T-cell (primary cell): ENCODE results near the gene PCDHA1. TPM values are rescaled to one million over a fixed set of nuclear protein-coding genes. Genes with fewer than 3 reads are reported as not detected.
"Not testable (repeated sequence)": the region's sequence is repeated elsewhere in the genome, so short reads cannot be mapped to it uniquely, and the experiment has no call there.

Experiments used
- ATAC-seq, 4 experiments: fragments of 200-7000 bp in 3 of 4; fragments of 150-1000 bp in 1 of 4; cut with Tn5 transposase; replicated peaks in 1 of 4; 1 replicate in 3 of 4; 2 replicates in 1 of 4; pipeline ENCODE4 v1.10.0; 2021; ENCODE audit warnings: moderate library complexity in 3 of 4, mild to moderate bottlenecking in 2 of 4, moderate number of reproducible peaks in 1 of 4
- CTCF ChIA-PET, 2 donors: fragments of 300-600 bp; sonication (Branson Sonifier 250); formaldehyde crosslinking; loops; one replicate each; lab custom pipeline; 2022; ENCODE audit warnings: antibody characterized with exemption in 2 of 2; lab: Charles Lee
- POLR2A ChIA-PET, 2 donors: fragments of 300-600 bp; sonication (Branson Sonifier 250); formaldehyde crosslinking; loops; one replicate each; lab custom pipeline; 2022; ENCODE audit warnings: antibody characterized with exemption in 2 of 2; lab: Charles Lee
- DNase-seq, 35 experiments: peaks; one replicate each; pipeline versions ENCODE4 v3.0.0 to v3.0.0-alpha.2; 2013 to 2023
- H3K27ac ChIP-seq: one replicate; pipeline ENCODE4 v1.5.1; 2013; ENCODE audit warnings: low read length
- H3K27me3 ChIP-seq, 2 experiments: replicated peaks in 1 of 2; 1 replicate in 1 of 2; 2 replicates in 1 of 2; pipeline versions ENCODE4 v1.6.1 to v1.7.0; 2013; ENCODE audit warnings: low read length in 1 of 2, mixed read lengths in 1 of 2; ENCODE audit not compliant: control insufficient read depth in 2 of 2, insufficient read depth in 2 of 2; ENCODE audit errors: extremely low read depth in 1 of 2
- H3K36me3 ChIP-seq, 2 donors: 1 replicate in 1 of 2; 2 replicates in 1 of 2; pipeline versions ENCODE4 v1.6.1 to v1.7.0; 2013; ENCODE audit warnings: low read length in 1 of 2; ENCODE audit not compliant: control insufficient read depth in 2 of 2, insufficient read depth in 1 of 2; ENCODE audit errors: extremely low read depth in 1 of 2
- H3K4me1 ChIP-seq, 2 experiments: 1 replicate in 1 of 2; 2 replicates in 1 of 2; pipeline versions ENCODE4 v1.6.1 to v1.7.0; 2013; ENCODE audit warnings: low read length in 2 of 2, mixed read lengths in 1 of 2; ENCODE audit not compliant: insufficient read depth in 2 of 2, control insufficient read depth in 1 of 2; ENCODE audit errors: extremely low read depth in 1 of 2
- H3K4me3 ChIP-seq, 2 donors: 1 replicate in 1 of 2; 2 replicates in 1 of 2; pipeline versions ENCODE4 v1.5.1 to v1.7.0; 2013; ENCODE audit warnings: mild to moderate bottlenecking in 2 of 2, low read length in 1 of 2, moderate library complexity in 1 of 2; ENCODE audit not compliant: control insufficient read depth in 1 of 2; ENCODE audit errors: extremely low read depth in 1 of 2
- H3K9me3 ChIP-seq: 2 replicates; pipeline ENCODE4 v1.7.0; 2013
- H3K27ac Mint-ChIP-seq, 2 donors: one replicate each; pipeline ENCODE4 v1.8.0; 2020 to 2021; ENCODE audit warnings: mild to moderate bottlenecking in 2 of 2, mixed read lengths in 2 of 2
- H3K27me3 Mint-ChIP-seq, 2 donors: one replicate each; pipeline ENCODE4 v1.8.0; 2021 to 2022; ENCODE audit warnings: mixed read lengths in 2 of 2
- H3K36me3 Mint-ChIP-seq: one replicate; pipeline ENCODE4 v1.8.0; 2021; ENCODE audit warnings: mixed read lengths
- H3K4me1 Mint-ChIP-seq, 3 donors: one replicate each; pipeline ENCODE4 v1.8.0; 2020 to 2022; ENCODE audit warnings: mixed read lengths in 3 of 3, mild to moderate bottlenecking in 1 of 3
- H3K4me3 Mint-ChIP-seq, 3 donors: one replicate each; pipeline ENCODE4 v1.8.0; 2020 to 2022; ENCODE audit warnings: mild to moderate bottlenecking in 3 of 3, mixed read lengths in 3 of 3, moderate library complexity in 3 of 3
- H3K9me3 Mint-ChIP-seq, 3 donors: one replicate each; pipeline ENCODE4 v1.8.0; 2020 to 2022; ENCODE audit warnings: mixed read lengths in 3 of 3
- WGBS: methylation state at CpG from one replicate; pipeline ENCODE4 v1.1.5; 2013; ENCODE audit warnings: missing lambda C conversion rate; ENCODE audit not compliant: insufficient coverage; 5-methylcytosine and 5-hydroxymethylcytosine counted together
- total RNA-seq, 35 experiments: library from RNA in 6 of 35; stranded (reverse) in 6 of 35; fragments of 120-200 nt in 1 of 35; gene quantifications; one replicate each; pipeline versions ENCODE4 v1.2.1 to v1.2.4 and lab custom pipeline; 2013 to 2026

PCDHA1 gene
- total RNA-seq, 5 donors from 2014 or later (not counting 1 experiment from before 2014, with no cell fraction given), result not detected

DNA sequence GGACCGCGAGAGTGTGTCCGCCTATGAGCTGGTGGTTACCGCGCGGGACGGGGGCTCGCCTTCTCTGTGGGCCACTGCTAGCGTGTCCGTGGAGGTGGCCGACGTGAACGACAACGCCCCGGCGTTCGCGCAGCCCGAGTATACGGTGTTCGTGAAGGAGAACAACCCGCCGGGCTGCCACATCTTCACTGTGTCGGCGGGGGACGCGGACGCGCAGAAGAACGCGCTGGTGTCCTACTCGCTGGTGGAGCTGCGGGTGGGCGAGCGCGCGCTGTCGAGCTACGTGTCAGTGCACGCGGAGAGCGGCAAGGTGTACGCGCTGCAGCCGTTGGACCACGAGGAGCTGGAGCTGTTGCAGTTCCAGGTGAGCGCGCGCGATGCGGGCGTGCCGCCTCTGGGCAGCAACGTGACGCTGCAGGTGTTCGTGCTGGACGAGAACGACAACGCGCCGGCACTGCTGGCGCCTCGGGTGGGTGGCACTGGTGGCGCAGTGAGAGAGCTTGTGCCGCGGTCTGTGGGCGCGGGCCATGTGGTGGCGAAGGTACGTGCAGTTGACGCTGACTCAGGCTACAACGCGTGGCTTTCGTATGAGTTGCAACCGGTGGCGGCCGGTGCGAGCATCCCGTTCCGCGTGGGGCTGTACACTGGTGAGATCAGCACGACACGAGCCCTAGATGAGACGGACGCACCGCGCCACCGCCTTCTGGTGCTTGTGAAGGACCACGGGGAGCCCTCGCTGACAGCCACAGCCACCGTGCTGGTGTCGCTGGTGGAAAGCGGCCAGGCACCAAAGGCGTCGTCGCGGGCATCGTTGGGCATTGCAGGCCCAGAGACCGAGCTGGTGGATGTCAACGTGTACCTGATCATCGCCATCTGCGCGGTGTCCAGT lies 49.9 kb downstream of the PCDHA1 start:
- peaks cover 0 to 15% of the 10 kb centered on the region in 2 experiments for H3K27me3 ChIP-seq
- Mint-ChIP-seq H3K4me1 (peaks cover 0 to 5% (median 0%) of the 10 kb centered on the region in 3 donors), H3K27ac (no peak overlapping the region), H3K4me3 (no peak overlapping the region), H3K27me3 (peaks cover 38 to 41% of the 10 kb centered on the region in 2 donors), H3K9me3 (peaks cover 15 to 28% (median 17%) of the 10 kb centered on the region in 3 donors), H3K36me3 (peaks cover 4% of the 10 kb centered on the region)
- ChIA-PET POLR2A (no interaction called here), CTCF (no interaction called here)
- no peaks in the 10 kb centered on the region for H3K9me3 ChIP-seq
- H3K27ac ChIP-seq, result no peak overlapping the region
- H3K4me1 ChIP-seq, result no peaks in the 10 kb centered on the region
- WGBS, result 63% methylated on average over 103 of the region's 103 CpGs
- H3K4me3 ChIP-seq, result no peak overlapping the region
- ATAC-seq (no peak), DNase-seq (no peak)
- no peaks in the 10 kb centered on the region for H3K36me3 ChIP-seq

DNA sequence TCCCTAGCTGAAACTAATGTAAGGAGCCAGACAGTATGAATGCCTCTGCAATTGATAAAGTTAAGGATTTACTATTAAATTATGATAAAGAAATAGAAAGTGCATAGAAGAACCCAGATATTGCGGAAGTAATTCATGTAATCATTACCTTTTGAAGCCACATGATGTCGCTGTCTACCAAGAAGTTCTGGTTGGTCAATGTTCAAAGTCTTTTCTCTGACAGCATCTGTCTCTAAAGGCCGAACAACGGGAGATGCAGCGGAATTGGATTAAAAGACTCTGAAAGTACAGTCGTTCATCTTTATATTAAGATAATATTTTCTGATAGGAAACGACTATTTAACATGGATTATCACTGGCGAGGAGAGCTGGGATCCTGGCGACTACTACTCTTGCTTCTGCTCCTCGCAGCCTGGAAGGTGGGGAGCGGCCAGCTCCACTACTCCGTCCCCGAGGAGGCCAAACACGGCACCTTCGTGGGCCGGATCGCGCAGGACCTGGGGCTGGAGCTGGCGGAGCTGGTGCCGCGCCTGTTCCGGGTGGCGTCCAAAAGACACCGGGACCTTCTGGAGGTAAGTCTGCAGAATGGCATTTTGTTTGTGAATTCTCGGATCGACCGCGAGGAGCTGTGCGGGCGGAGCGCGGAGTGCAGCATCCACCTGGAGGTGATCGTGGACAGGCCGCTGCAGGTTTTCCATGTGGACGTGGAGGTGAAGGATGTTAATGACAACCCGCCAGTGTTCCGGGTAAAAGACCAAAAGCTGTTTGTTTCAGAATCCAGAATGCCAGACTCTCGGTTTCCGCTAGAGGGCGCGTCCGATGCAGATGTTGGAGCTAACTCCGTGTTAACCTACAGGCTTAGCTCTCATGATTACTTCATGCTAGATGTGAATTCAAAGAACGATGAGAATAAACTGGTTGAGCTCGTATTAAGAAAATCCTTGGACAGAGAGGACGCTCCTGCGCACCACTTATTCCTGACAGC lies 55.3 kb downstream of the PCDHA1 start, which contains the start of gene PCDHA8:
TSS of gene PCDHA8 (plus strand) at position 210 of the 985 bp plus-strand sequence. CDS start at position 345, 135 bp downstream.
- 42% methylated on average over 21 of the region's 47 CpGs for WGBS
- Mint-ChIP-seq H3K36me3 (no peaks in the 10 kb centered on the region), H3K27me3 (peaks cover 18 to 22% of the 10 kb centered on the region in 2 donors), H3K9me3 (peaks cover 7 to 23% (median 13%) of the 10 kb centered on the region in 3 donors), H3K4me1 (peaks cover 0 to 2% (median 0%) of the 10 kb centered on the region in 3 donors), H3K27ac (no peak within 1 kb of the TSS), H3K4me3 (no peak within 1 kb of the TSS)
- Histone ChIP-seq H3K9me3 (no peaks in the 10 kb centered on the region), H3K36me3 (no peaks in the 10 kb centered on the region), H3K27ac (no peak within 1 kb of the TSS), H3K4me1 (no peaks in the 10 kb centered on the region), H3K27me3 (peaks cover 0 to 9% of the 10 kb centered on the region in 2 experiments), H3K4me3 (no peak within 1 kb of the TSS)
- ChIA-PET POLR2A (no interaction called here), CTCF (no interaction called here)
- ATAC-seq (no peak), DNase-seq (no peak)

DNA sequence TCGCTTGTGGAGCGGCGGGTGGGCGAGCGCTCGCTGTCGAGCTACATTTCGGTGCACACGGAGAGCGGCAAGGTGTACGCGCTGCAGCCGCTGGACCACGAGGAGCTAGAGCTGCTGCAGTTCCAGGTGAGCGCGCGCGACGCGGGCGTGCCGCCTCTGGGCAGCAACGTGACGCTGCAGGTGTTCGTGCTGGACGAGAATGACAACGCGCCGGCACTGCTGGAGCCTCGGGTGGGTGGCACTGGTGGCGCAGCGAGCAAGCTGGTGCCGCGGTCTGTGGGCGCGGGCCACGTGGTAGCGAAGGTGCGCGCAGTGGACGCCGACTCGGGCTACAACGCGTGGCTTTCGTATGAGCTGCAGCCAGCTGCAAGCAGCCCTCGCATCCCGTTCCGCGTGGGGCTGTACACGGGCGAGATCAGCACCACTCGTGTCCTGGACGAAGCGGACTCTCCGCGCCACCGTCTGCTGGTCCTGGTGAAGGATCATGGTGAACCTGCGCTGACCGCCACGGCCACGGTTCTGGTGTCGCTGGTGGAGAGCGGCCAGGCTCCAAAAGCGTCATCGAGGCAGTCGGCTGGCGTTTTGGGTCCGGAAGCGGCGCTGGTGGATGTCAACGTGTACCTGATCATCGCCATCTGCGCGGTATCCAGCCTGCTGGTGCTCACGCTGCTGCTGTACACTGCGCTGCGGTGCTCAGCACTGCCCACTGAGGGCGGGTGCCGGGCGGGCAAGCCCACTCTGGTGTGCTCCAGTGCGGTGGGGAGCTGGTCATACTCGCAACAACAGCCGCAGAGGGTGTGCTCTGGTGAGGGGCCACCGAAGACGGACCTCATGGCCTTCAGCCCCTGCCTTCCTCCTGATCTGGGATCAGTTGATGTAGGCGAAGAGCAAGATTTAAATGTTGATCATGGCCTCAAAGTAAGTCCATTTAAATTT lies 57.1 kb downstream of the PCDHA1 start:
- no peaks in the 10 kb centered on the region for H3K36me3 ChIP-seq
- no peak overlapping the region for H3K27ac Mint-ChIP-seq
- no peaks in the 10 kb centered on the region for H3K4me1 ChIP-seq
- CTCF ChIA-PET, result no interaction called here
- no peaks in the 10 kb centered on the region for H3K36me3 Mint-ChIP-seq
- H3K9me3 Mint-ChIP-seq, result peaks cover 11 to 17% (median 15%) of the 10 kb centered on the region in 3 donors
- peaks cover 0 to 2% (median 0%) of the 10 kb centered on the region in 3 donors for H3K4me1 Mint-ChIP-seq
- peaks cover 22 to 32% of the 10 kb centered on the region in 2 donors for H3K27me3 Mint-ChIP-seq
- H3K27ac ChIP-seq, result no peak overlapping the region
- 61% methylated on average over 75 of the region's 87 CpGs for WGBS
- POLR2A ChIA-PET, result no interaction called here
- no peaks in the 10 kb centered on the region for H3K9me3 ChIP-seq
- no peak for DNase-seq
- peaks cover 2 to 10% of the 10 kb centered on the region in 2 experiments for H3K27me3 ChIP-seq
- H3K4me3 Mint-ChIP-seq, result no peak overlapping the region
- ATAC-seq, result no peak
- no peak overlapping the region for H3K4me3 ChIP-seq

DNA sequence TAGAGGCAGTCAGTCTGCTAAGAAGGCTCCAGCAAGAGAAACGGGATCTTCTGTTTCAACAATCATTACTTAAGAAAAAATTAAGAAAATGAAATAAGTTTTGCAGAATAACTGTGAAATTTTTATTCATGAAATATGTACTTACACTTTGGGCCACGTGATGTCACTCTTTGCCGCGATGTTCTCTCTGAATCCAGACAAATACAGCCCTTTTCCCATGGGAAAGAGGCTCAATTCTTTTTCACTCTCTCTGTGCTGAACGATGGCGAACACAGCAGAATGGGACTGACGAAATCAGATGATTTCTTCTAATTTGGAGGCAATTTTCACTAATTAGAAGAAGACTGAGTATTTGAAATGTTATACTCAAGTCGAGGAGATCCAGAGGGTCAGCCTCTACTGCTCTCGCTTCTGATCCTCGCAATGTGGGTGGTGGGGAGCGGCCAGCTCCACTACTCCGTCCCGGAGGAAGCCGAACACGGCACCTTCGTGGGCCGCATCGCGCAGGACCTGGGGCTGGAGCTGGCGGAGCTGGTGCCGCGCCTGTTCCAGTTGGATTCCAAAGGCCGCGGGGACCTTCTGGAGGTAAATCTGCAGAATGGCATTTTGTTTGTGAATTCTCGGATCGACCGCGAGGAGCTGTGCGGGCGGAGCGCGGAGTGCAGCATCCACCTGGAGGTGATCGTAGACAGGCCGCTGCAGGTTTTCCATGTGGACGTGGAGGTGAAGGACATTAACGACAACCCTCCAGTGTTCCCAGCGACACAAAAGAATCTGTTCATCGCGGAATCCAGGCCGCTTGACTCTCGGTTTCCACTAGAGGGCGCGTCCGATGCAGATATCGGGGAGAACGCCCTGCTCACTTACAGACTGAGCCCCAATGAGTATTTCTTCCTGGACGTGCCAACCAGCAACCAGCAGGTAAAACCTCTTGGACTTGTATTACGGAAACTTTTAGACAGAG lies 62.5 kb downstream of the PCDHA1 start, which contains the start of gene PCDHA9:
TSS of gene PCDHA9 (plus strand) at position 244 of the 964 bp plus-strand sequence. CDS start at position 358, 114 bp downstream.
- H3K9me3 ChIP-seq, H3K27ac Mint-ChIP-seq, H3K4me3 ChIP-seq, POLR2A ChIA-PET, H3K36me3 ChIP-seq, H3K27ac ChIP-seq, H3K4me1 Mint-ChIP-seq, H3K4me1 ChIP-seq, H3K4me3 Mint-ChIP-seq, DNase-seq, H3K9me3 Mint-ChIP-seq, CTCF ChIA-PET, H3K36me3 Mint-ChIP-seq, ATAC-seq: not testable (repeated sequence)
- WGBS, result 36% methylated on average over 22 of the region's 48 CpGs
- H3K27me3 Mint-ChIP-seq, result peaks cover 8 to 22% of the 10 kb centered on the region in 2 donors
- peaks cover 4 to 19% of the 10 kb centered on the region in 2 experiments for H3K27me3 ChIP-seq
